Neural cell (in vitro differentiated cells): Measurements from ENCODE around the gene LRRC14B. TPM values are rescaled to one million over a fixed set of nuclear protein-coding genes. Genes with fewer than 3 reads are reported as not detected.

ENCODE experiments used
- H2AFZ ChIP-seq: fragments of 200-600, 300-800 bp; sonication (generic), shearing (Covaris generic); 2 replicates; pipeline ENCODE4 v1.6.0; 2014; ENCODE audit warnings: low read depth, mild to moderate bottlenecking, antibody characterized with exemption, low read length, moderate library complexity
- H3F3A ChIP-seq: fragments of 200-600 bp; shearing (Covaris generic); 2 replicates; pipeline ENCODE4 v1.6.1; 2016; ENCODE audit warnings: mild to moderate bottlenecking, moderate library complexity, mixed read lengths, antibody characterized with exemption, low read length; ENCODE audit not compliant: insufficient read depth, poor library complexity, severe bottlenecking
- H3K27ac ChIP-seq: fragments of 200-600, 300-800 bp; sonication (generic), shearing (Covaris generic); 2 replicates; pipeline ENCODE4 v1.5.1; 2014; ENCODE audit warnings: mild to moderate bottlenecking, low read length, moderate library complexity
- H3K27me3 ChIP-seq: fragments of 300-800, 200-600 bp; sonication (generic), shearing (Covaris generic); 2 replicates; pipeline ENCODE4 v1.6.0; 2014; ENCODE audit warnings: mild to moderate bottlenecking, low read depth, low read length, moderate library complexity; ENCODE audit not compliant: insufficient read depth
- H3K36me3 ChIP-seq: fragments of 300-800, 200-600 bp; sonication (generic), shearing (Covaris generic); 2 replicates; pipeline ENCODE4 v1.5.1; 2014; ENCODE audit warnings: mild to moderate bottlenecking, antibody characterized with exemption, low read length, moderate library complexity; ENCODE audit not compliant: insufficient read depth
- H3K4me2 ChIP-seq: fragments of 300-800, 200-600 bp; sonication (generic), shearing (Covaris generic); 2 replicates; pipeline ENCODE4 v1.6.0; 2014; ENCODE audit warnings: mild to moderate bottlenecking, low read length
- H3K4me3 ChIP-seq: fragments of 300-800, 200-600 bp; sonication (generic), shearing (Covaris generic); 2 replicates; pipeline ENCODE4 v1.5.1; 2014; ENCODE audit warnings: mild to moderate bottlenecking, low read length, moderate library complexity
- H3K79me2 ChIP-seq: fragments of 200-600 bp; shearing (Covaris generic); replicated peaks from 2 replicates; pipeline ENCODE4 v1.6.0; 2014; ENCODE audit warnings: mild to moderate bottlenecking, low read length, moderate library complexity; ENCODE audit not compliant: insufficient read depth
- H3K9ac ChIP-seq: fragments of 300-800, 200-600 bp; sonication (generic), shearing (Covaris generic); 2 replicates; pipeline ENCODE4 v1.6.1; 2016; ENCODE audit warnings: mild to moderate bottlenecking, low read length, mixed read lengths
- H3K9me2 ChIP-seq: fragments of 200-600 bp; shearing (Covaris generic); 2 replicates; pipeline ENCODE4 v1.6.1; 2016; ENCODE audit warnings: mild to moderate bottlenecking, low read length, mixed read lengths; ENCODE audit not compliant: insufficient read depth
- H3K9me3 ChIP-seq: fragments of 200-600, 300-800 bp; sonication (generic), shearing (Covaris generic); 2 replicates; pipeline ENCODE4 v1.6.1; 2016; ENCODE audit warnings: mild to moderate bottlenecking, mixed run types, low read length, moderate library complexity, mixed read lengths
- H4K20me1 ChIP-seq: fragments of 200-600 bp; shearing (Covaris generic); 2 replicates; pipeline ENCODE4 v1.6.1; 2016; ENCODE audit warnings: mild to moderate bottlenecking, mixed run types; ENCODE audit not compliant: insufficient read depth
- CTCF ChIP-seq: fragments of 450-650 bp; IDR thresholded peaks from 2 replicates; pipeline ENCODE4 v1.5.1; 2014; ENCODE audit warnings: antibody characterized with exemption, mild to moderate bottlenecking, moderate library complexity; ENCODE audit not compliant: poor library complexity, severe bottlenecking
- EP300 ChIP-seq: fragments of 450-650 bp; conservative IDR thresholded peaks from 2 replicates; pipeline ENCODE4 v1.6.1; 2014; ENCODE audit warnings: antibody characterized with exemption, mild to moderate bottlenecking, moderate library complexity; ENCODE audit not compliant: poor library complexity, severe bottlenecking
- EZH2 ChIP-seq: fragments of 200-600, 300-800 bp; shearing (Covaris generic), sonication (generic); IDR thresholded peaks from 2 replicates; pipeline ENCODE4 v1.6.1; 2014; ENCODE audit warnings: antibody characterized with exemption, low read length, borderline replicate concordance, mild to moderate bottlenecking; ENCODE audit not compliant: insufficient read depth, poor library complexity, severe bottlenecking
- MXI1 ChIP-seq: fragments of 450-650 bp; conservative IDR thresholded peaks from 2 replicates; pipeline ENCODE4 v1.6.1; 2014; ENCODE audit warnings: antibody characterized with exemption, mild to moderate bottlenecking; ENCODE audit not compliant: poor library complexity, severe bottlenecking
- POLR2AphosphoS5 ChIP-seq: IDR thresholded peaks from 2 replicates; pipeline ENCODE4 v1.6.1; 2012
- RAD21 ChIP-seq: fragments of 450-650 bp; conservative IDR thresholded peaks from 2 replicates; pipeline ENCODE4 v1.6.1; 2014; ENCODE audit warnings: antibody characterized with exemption, mild to moderate bottlenecking, moderate library complexity
- SMC3 ChIP-seq: fragments of 450-650 bp; conservative IDR thresholded peaks from 2 replicates; pipeline ENCODE4 v1.6.1; 2014; ENCODE audit warnings: antibody characterized with exemption, mild to moderate bottlenecking, moderate library complexity; ENCODE audit not compliant: poor library complexity
- TAF1 ChIP-seq: IDR thresholded peaks from 2 replicates; pipeline ENCODE4 v1.6.1; 2012; ENCODE audit warnings: low read depth
- polyA plus RNA-seq: library from polyadenylated mRNA; depleted of rRNA; stranded (reverse); fragments of >200 nt; gene quantifications from 2 replicates; pipeline ENCODE4 v1.2.3, GENCODE V29; 2014
- TF ChIP-seq, protein P1 (sequence below): IDR thresholded peaks from 2 replicates; pipeline ENCODE4 v1.6.1; 2012; ENCODE audit warnings: borderline replicate concordance

LRRC14B gene
- polyA plus RNA-seq, 1 donor from 2014 or later = not detected

GRCh38 chr5:194603-195209 is 3.4 kb downstream of the LRRC14B start:
- no peak overlapping the region for H3K4me3 ChIP-seq
- H3K9me3 ChIP-seq = no peaks in the 10 kb centered on the region
- no peaks in the 10 kb centered on the region for H3K27me3 ChIP-seq
- TF ChIP-seq EZH2 = no peak
- TF ChIP-seq EP300 = no peak
- TF ChIP-seq POLR2AphosphoS5 = no peak
- TF ChIP-seq SMC3 = no peak
- TF ChIP-seq TAF1 = no peak
- no peak for TF ChIP-seq CTCF
- no peak for TF ChIP-seq MXI1
- TF ChIP-seq, protein P1, sequence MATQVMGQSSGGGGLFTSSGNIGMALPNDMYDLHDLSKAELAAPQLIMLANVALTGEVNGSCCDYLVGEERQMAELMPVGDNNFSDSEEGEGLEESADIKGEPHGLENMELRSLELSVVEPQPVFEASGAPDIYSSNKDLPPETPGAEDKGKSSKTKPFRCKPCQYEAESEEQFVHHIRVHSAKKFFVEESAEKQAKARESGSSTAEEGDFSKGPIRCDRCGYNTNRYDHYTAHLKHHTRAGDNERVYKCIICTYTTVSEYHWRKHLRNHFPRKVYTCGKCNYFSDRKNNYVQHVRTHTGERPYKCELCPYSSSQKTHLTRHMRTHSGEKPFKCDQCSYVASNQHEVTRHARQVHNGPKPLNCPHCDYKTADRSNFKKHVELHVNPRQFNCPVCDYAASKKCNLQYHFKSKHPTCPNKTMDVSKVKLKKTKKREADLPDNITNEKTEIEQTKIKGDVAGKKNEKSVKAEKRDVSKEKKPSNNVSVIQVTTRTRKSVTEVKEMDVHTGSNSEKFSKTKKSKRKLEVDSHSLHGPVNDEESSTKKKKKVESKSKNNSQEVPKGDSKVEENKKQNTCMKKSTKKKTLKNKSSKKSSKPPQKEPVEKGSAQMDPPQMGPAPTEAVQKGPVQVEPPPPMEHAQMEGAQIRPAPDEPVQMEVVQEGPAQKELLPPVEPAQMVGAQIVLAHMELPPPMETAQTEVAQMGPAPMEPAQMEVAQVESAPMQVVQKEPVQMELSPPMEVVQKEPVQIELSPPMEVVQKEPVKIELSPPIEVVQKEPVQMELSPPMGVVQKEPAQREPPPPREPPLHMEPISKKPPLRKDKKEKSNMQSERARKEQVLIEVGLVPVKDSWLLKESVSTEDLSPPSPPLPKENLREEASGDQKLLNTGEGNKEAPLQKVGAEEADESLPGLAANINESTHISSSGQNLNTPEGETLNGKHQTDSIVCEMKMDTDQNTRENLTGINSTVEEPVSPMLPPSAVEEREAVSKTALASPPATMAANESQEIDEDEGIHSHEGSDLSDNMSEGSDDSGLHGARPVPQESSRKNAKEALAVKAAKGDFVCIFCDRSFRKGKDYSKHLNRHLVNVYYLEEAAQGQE = no peak
- TF ChIP-seq RAD21 = no peak
- H3K27ac ChIP-seq = no peak overlapping the region
- no peak overlapping the region for H3K4me2 ChIP-seq
- no peaks in the 10 kb centered on the region for H4K20me1 ChIP-seq
- no peak overlapping the region for H3K9ac ChIP-seq
- no peaks in the 10 kb centered on the region for H3K9me2 ChIP-seq
- H2AFZ ChIP-seq = no peak overlapping the region
- no peaks in the 10 kb centered on the region for H3K36me3 ChIP-seq
- H3F3A ChIP-seq = no peaks in the 10 kb centered on the region
- H3K79me2 ChIP-seq = no peaks in the 10 kb centered on the region

DNA sequence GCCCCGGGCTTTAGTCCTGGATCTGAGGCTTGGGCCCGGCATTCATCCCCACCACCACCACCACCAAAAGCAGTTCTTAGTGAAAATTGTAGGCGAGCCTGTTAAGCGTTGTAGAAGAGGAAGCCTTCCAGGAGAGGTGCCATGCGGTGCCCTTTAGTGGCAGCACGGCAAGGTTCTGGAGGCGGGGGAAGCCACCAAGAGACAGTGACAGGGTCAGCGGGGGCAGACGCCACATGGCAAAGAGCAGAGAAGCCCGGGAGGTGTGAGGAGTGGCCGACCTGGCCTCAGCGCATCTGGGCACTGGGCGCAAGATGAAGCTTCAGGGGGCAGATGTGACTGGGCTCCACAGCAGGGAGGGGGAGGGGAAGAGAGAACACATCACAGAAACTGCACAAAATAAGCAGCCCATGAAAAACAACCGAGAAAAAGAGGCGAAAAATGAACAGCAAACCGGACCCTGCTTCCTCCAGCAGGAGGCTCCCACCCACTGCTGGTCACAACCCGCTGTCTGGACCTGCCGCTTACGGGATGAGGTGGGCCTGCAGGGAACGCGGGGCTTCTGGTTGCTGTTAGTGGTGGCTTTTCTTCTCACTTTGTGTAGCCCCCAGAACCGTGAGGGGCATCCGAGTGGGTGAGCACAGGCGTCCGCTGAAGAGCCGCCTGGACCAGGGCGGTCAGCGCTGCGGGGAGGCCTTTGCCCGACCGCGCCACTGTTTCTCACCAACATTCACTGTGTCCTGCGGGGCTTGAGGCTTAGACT is 4.3 kb downstream of the LRRC14B start:
- no peak for TF ChIP-seq EZH2
- no peak for TF ChIP-seq RAD21
- no peak for TF ChIP-seq POLR2AphosphoS5
- TF ChIP-seq, protein P1 = no peak
- no peak for TF ChIP-seq SMC3
- TF ChIP-seq CTCF = no peak
- no peak for TF ChIP-seq TAF1
- TF ChIP-seq EP300 = no peak
- no peak for TF ChIP-seq MXI1
- no peaks in the 10 kb centered on the region for H4K20me1 ChIP-seq
- no peaks in the 10 kb centered on the region for H3K36me3 ChIP-seq
- H3K9ac ChIP-seq = no peak overlapping the region
- no peaks in the 10 kb centered on the region for H3K9me3 ChIP-seq
- no peaks in the 10 kb centered on the region for H3K27me3 ChIP-seq
- H2AFZ ChIP-seq = no peak overlapping the region
- no peaks in the 10 kb centered on the region for H3F3A ChIP-seq
- H3K4me3 ChIP-seq = no peak overlapping the region
- no peaks in the 10 kb centered on the region for H3K9me2 ChIP-seq
- no peaks in the 10 kb centered on the region for H3K79me2 ChIP-seq
- H3K4me2 ChIP-seq = no peak overlapping the region
- no peak overlapping the region for H3K27ac ChIP-seq
